GM19452 (cell line): Measurements from ENCODE around the gene ALG11.

Source experiments
- ATAC-seq: cut with Tn5 transposase; IDR thresholded peaks from one replicate; pipeline ENCODE4 v1.9.1; 2021; ENCODE audit not compliant: unreplicated experiment

The ALG11 gene

GRCh38 chr13:51997186-51997585, 15.0 kb upstream of the ALG11 start:
- ATAC-seq: no peak

- no peak for ATAC-seq
Observed at GRCh38 chr13:51997641-51998330, 14.4 kb upstream of the ALG11 start.

DNA sequence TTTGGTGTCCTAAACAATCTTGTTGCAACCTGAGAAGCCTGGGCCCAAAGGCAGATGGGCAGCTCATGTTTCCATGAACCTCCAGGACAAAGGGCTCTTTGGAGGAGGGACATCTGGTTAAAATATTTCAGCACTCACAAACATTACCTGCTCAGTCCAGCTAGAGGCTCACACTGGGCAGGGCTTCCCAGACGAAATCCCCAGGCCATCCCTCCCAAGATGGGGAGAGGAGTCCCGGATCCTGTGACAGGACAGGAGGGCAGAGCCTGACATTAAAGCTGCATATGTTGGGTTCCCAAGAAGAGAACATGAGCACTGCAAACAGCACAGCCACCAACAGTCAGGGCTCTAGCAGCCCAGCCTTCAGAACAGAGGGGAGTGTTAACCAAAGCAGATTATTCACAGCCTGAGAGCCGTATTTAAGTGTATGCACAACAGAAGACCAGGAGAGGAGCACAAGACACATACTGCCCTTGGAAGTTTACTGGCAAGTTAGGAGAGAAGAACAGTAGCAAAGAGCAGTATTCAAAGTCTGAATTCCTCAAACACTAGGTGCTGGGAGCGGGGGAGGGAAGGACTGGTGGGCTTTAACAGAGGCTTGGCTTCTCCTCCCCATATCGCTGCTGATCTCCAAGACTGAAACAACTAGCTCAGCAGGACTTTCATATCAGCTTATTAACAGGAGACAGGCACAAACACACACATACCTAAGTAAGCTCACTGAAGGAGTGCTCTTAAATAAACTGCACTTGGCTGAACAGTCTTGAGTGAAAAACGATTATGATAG, 13.3 kb upstream of the ALG11 start:
- ATAC-seq: no peak

DNA sequence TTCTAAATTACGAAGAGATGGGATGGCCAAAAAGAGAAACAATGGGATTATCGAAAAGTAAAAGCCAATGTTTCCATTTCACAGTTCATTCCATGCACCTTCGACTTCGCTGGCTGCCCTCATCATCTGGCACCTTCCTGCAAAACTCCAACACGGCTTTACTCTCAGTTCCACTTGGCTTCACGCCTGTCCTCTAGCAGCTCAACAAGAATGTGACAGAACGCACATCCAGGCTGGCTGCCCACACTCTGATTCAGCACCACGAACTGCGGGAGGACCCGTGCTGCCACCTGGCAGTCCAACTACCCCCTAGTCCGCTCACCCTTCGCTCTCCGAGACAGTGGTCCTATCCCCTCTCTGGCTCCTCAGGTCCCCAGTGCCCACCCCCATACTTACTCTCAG, 12.7 kb upstream of the ALG11 start:
- no peak for ATAC-seq

DNA sequence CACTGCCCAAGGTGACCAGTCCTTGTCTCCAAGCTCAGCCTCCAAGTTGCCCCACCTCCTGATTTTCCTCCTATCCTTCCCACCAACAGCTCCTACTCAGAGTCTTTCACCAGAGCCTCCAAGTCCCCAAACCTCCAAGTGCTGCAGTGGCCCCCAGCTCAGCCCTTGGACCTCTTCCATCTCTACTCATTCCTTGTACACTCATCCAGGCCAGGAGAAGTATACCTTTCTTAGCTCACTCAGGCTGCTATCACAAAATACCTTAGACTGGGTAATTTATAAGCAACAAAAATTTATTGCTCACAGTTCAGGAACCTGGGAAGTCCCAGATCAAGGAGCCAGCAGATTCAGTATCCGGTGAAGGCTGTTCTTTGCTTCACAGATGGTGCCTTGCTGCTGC, 12.3 kb upstream of the ALG11 start:
- ATAC-seq: no peak

DNA sequence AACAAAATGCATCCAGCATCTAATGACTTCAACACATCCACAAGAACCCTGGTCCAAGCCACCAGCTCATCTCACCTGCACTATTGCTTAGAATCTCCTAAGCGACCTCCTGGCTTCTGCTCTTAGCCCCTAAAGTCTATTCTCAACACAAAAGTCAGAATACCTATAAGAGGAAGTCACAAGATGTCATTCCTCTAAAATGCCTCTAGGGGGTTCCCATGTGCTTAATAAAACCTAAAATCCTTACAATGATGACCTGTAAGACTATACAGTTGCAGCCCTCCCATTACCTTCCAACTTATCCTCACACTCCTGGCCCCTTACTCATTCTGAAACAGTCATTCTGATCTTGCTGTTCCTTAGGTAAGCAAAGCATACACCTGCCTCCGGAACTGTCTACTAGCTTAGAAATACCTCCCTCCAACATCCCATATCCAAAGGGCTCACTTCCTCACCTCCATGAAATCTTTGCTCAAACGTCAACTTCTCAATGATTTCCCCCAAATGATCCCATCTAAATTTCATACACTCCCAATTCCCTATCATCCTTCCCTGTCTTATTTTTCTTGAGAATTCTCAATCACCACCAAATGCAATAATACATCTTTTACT, 11.0 kb upstream of the ALG11 start:
- ATAC-seq: no peak

- no peak for ATAC-seq
Observed at GRCh38 chr13:52002361-52002760, 9.8 kb upstream of the ALG11 start.

DNA sequence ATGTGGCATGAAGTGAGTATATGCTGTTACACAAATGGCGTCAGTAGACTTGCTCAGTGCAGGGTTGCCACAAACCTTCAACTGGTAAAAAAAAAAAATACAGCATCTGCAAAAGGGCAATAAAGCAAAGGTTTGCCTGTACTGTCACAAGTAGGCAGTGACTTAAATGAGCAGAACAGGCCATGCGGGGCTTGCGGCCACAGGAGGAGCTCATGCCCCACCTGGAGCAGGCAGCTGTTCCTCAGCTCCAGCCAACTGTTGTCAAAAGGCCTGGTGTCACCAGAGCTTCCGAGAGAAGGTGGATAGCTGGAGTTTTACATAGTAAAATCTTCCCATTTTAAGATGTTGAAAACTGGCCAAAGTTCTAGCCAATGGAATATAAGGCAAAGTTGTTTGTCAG, 8.7 kb upstream of the ALG11 start:
- no peak for ATAC-seq

GRCh38 chr13:52004511-52005170, 7.6 kb upstream of the ALG11 start:
- ATAC-seq: no peak

GRCh38 chr13:52005841-52006522, 6.2 kb upstream of the ALG11 start:
- no peak for ATAC-seq

GRCh38 chr13:52006523-52007245, 5.5 kb upstream of the ALG11 start:
- ATAC-seq: no peak

GRCh38 chr13:52009946-52010345, 2.3 kb upstream of the ALG11 start:
- ATAC-seq: no peak

- ATAC-seq: no peak
Observed at GRCh38 chr13:52010890-52011631, 1.1 kb upstream of the ALG11 start, which contains the start of gene ATP7B. Gene ATP7B (minus strand): TSS chr13:52011450. CDS start chr13:52011337, 113 bp downstream.

DNA sequence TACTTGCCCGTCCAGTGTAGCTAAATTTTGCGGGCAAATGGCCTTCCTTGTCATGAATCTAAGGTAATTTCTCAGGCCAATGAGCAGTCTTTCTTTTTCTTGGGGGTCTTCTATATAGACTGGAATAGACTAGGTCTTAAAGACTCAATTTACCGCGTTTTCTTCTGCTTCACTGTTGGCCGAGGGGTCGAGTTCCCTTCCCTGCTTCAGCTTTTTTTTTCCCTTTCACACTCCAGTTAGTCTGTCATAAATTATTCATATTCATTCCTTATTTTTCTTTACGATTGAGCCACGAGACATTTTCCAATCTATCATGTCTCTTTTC, 276 bp downstream of the ALG11 start:
- no peak for ATAC-seq

DNA sequence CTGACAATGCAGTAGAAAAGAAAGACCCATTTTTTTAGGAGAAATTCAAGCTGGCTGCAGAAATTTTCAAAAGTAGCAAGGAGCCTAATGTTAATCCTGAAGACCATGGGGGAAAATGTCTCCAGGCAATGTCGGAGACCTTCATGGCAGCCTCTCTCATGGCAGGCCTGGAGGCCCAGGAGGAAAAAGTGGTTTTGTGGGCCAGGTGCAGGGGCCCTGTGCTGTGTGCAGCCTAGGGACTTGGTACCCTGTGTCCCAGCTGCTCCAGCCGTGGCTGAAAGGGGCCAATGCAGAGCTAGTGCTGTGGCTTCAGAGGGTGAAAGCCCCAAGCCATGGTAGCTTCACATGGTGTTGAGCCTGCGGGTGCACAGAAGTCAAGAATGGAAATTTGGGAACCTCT, 4.1 kb downstream of the ALG11 start:
- no peak for ATAC-seq

DNA sequence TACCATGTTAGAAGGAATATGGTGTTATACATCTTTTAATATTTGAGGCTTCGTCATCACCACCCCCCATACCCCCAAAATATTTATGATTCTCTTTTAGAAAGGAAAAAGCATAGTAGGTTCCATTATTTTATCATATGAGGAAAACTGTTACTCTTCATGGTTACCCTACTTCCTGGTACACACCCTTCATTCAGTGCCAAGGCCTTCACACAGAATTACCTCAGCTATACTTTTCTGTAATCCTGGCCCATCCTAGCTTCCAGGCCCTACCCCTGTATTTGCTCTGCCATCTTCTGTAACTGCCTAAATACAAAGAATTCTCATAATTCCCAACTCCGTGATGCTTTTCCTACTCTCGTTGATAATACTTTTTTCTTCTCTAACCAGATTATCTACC, 8.0 kb downstream of the ALG11 start:
- ATAC-seq: no peak

- no peak for ATAC-seq
Observed at GRCh38 chr13:52022356-52022755, 10.2 kb downstream of the ALG11 start.

DNA sequence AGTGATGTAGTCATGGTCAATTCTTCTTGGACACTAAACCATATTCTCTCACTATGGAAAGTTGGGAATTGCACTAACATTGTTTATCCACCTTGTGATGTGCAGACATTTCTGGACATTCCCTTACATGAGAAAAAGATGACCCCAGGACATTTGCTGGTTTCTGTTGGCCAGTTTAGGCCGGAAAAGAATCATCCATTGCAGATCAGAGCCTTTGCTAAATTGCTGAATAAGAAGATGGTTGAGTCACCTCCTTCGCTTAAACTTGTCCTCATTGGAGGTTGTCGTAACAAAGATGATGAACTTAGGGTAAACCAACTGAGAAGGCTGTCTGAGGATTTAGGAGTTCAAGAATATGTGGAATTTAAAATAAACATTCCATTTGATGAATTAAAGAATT, 12.3 kb downstream of the ALG11 start, which contains the start of gene UTP14C:
UTP14C (plus strand) TSS at position 211 of the 400 bp plus-strand sequence. CDS start 4,114 bp downstream, outside the sequence.
- no peak for ATAC-seq

DNA sequence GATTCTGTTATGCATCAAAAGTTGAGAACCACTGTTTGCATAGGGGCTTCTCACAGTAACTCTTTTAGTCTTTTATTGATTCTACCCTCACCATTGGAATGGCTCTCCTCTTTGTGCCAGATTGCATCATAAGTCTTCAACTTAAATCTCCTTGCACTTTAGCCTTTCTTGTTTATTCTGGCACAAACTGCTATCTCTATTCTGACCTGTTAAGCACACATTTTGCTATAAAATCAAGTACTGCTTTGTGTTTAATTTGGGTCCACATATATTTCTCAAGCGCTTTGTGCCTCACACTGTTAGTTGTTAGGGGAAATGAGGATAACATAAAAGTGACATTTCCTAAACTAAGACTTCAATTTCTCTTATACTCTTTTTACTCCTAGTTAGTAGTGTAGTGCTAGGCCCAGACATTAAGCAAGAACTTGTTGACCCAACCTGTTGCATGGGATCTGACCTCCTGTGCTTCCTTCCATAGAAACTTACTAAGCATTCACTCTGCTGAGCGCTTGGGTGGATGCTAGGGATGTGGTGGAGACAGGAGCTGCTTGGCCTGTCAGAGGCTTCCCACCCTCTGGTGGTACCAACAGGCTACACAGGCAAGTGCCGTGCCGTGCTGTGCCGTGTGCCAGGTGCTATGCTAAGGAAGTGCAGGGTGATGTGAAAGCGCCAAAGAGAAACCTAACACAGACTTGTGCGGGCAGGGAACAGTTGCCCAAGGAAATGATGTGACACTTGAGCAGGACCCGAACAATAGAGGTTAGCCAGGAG, 13.5 kb downstream of the ALG11 start:
- no peak for ATAC-seq
